Adrenal gland (tissue), 12 donors: ENCODE data around the gene ITGBL1. TPM values are rescaled to one million over a fixed set of nuclear protein-coding genes. Genes with fewer than 3 reads are reported as not detected.
A peak's percentile ranks its signal among the peaks of the same experiment; 100 is the strongest.

ENCODE experiments used
- DNase-seq, 7 donors: peaks; one replicate each; pipeline ENCODE4 v3.0.0-alpha.2; 2019 to 2020
- H3K27ac ChIP-seq, 5 donors: fragments of 200-600 bp; sonication (generic) in 4 of 5; 1 replicate in 3 of 5; 2 replicates in 2 of 5; pipeline versions ENCODE4 v1.5.1 to v1.8.0; 2016 to 2020; ENCODE audit warnings: mild to moderate bottlenecking in 1 of 5
- H3K27me3 ChIP-seq: fragments of 200-600 bp; 2 replicates; pipeline ENCODE4 v1.8.0; 2021
- H3K36me3 ChIP-seq, 2 donors: fragments of 200-600 bp; replicated peaks in 1 of 2; 1 replicate in 1 of 2; 2 replicates in 1 of 2; pipeline versions ENCODE4 v1.5.1 to v1.8.0; 2018 to 2022
- H3K4me1 ChIP-seq, 2 donors: fragments of 200-600 bp; replicated peaks in 1 of 2; 1 replicate in 1 of 2; 2 replicates in 1 of 2; pipeline versions ENCODE4 v1.5.1 to v1.8.0; 2018 to 2021
- H3K4me3 ChIP-seq, 4 donors: fragments of 200-600 bp; sonication (generic) in 3 of 4; one replicate each; pipeline ENCODE4 v1.5.1; 2016 to 2018
- H3K9me3 ChIP-seq, 3 donors: fragments of 200-600 bp; sonication (generic) in 1 of 3; replicated peaks in 1 of 3; 1 replicate in 2 of 3; 2 replicates in 1 of 3; pipeline versions ENCODE4 v1.5.1 to v1.8.0; 2016 to 2021
- CTCF ChIP-seq, 6 experiments: fragments of 450-650 bp in 4 of 6; fragments of 200-600 bp in 2 of 6; sonication (generic) in 1 of 6; IDR thresholded peaks; 1 replicate in 5 of 6; 2 replicates in 1 of 6; pipeline versions ENCODE4 v1.5.1 to v1.8.0; 2016 to 2021; ENCODE audit warnings: antibody characterized with exemption in 6 of 6, mild to moderate bottlenecking in 2 of 6, moderate library complexity in 1 of 6
- POLR2A ChIP-seq, 2 donors: fragments of 450-650 bp; IDR thresholded peaks; one replicate each; pipeline ENCODE4 v1.6.1; 2017; ENCODE audit warnings: antibody characterized with exemption in 2 of 2, mild to moderate bottlenecking in 2 of 2, moderate library complexity in 1 of 2
- WGBS, 4 donors: extraction: QIAGEN DNeasy Blood & Tissue Kit in 2 of 4; methylation state at CpG; one replicate each; pipeline versions ENCODE4 v1.1.5 to v1.1.7; 2013 to 2017; 5-methylcytosine and 5-hydroxymethylcytosine counted together
- intact Hi-C, 2 donors: fragments of 100-400 bp; cut with DNase I; formaldehyde crosslinking; loops; one replicate each; pipeline versions ENCODE4 v1.14.1 to v1.15.0; 2022 to 2023
- polyA plus RNA-seq, 3 donors: library from polyadenylated mRNA; stranded (reverse); fragments of 200-250 nt in 2 of 3; fragments of 350-450 nt in 1 of 3; fragmentation: Illumina TruSeq in 1 of 3; extraction: RNeasy Lipid Tissue Mini Kit (QIAGEN cat#74804) in 1 of 3; gene quantifications; one replicate each; pipeline ENCODE4 v1.2.3, GENCODE V29; 2013 to 2014
- total RNA-seq, 9 donors: library from RNA; depleted of rRNA in 4 of 9; stranded (reverse); fragments of >200 nt in 4 of 9; fragments of 120-200 nt in 1 of 9; fragmentation: NEBNext Ultra II Directional in 1 of 9; extraction: Animal tissue kit (Norgen Biotek cat#: 25700) in 1 of 9; gene quantifications; one replicate each; pipeline versions ENCODE4 v1.1.0 to v1.2.4, GENCODE V29; 2013 to 2023
- donor health status: healthy with polysubstance abuse.
- donor health status: Bipolar disorder and iron deficiency.
- donor health status: DM: yes; HTN: yes; CAD: no.
- donor health status: DM: no; HTN: no; CAD: no.
- donor health status: DM: no; HTN: no; CAD: no.
- donor health status: DM: yes; HTN: yes; CAD: no.

The ITGBL1 gene
- total and polyA plus RNA-seq, 12 donors = 1.4 to 8.3 (median 4.8) TPM

DNA sequence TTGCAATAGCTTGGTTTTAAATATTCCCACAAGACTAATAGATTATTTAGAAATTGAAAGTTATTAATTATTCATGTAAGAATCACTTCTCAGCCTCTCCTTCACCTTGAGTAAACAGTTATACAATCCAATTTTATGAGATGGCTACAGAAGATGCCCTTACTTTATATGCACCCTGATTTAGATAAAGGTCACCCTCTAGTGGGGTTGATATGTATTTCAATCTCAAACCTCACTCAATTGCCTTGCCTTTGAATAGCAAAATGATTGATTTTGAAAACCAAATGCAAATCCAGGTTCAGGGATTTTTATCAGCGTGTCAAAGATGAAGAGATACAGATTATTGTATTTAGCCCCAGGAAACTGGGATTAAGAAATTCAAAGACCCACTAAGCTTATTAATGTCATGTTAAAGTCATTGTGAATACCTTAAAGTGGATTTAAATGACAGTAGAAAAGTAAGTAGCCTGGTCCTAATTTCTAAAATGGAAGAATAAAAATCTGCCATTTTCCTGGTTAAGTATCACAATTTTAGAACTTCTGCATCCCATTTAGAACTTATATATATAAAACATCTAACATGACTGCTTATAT lies 305.1 kb downstream of the ITGBL1 start:
- 4 to 16% (median 12%) methylated on average over 1 of the region's 1 CpG for WGBS, 4 donors

DNA sequence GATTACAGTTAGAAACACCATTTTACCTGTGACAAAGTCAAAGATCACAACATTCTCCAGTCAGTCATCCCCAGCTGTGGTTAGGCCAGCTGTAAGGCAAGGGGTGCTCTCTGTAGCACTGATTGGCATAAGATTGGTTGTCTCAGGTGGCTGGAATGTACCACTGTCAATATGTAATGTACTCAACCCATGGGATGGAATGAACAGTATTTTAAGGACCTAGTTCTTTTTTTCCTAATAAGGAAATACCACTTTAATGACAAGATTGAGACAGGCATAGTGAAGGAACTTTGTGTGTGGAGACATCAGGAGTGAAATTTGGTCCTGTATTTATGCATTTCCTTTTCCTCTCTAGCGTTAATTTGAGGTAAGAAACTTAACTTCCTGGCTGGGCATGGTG lies 310.7 kb downstream of the ITGBL1 start:
- 50 to 76% (median 65%) methylated on average over 1 of the region's 1 CpG for WGBS, 4 donors
- TF ChIP-seq POLR2A (IDR thresholded peaks at IDR 0.05) (no peak), CTCF (IDR thresholded peaks at IDR 0.05) (no peak)
- intact Hi-C loops = loop anchor here in 1 of 2 donors (10.0 kb wide), 1 partner anchor 248 kb away; no protein-coding TSS in a partner anchor
- H3K4me1 ChIP-seq = no peaks in the 10 kb centered on the region
- no peaks in the 10 kb centered on the region for H3K36me3 ChIP-seq
- H3K4me3 ChIP-seq = no peak overlapping the region
- no peak overlapping the region for H3K27ac ChIP-seq
- DNase-seq = no peak
- no peaks in the 10 kb centered on the region for H3K9me3 ChIP-seq
- H3K27me3 ChIP-seq = peaks cover 3% of the 10 kb centered on the region

More for the DNA sequence above, 305.1 kb downstream of the ITGBL1 start:
- peaks cover 3% of the 10 kb centered on the region for H3K27me3 ChIP-seq
- no peak for DNase-seq
- no peaks in the 10 kb centered on the region for H3K9me3 ChIP-seq
- no peak overlapping the region for H3K27ac ChIP-seq
- no peaks in the 10 kb centered on the region for H3K36me3 ChIP-seq
- no peaks in the 10 kb centered on the region for H3K4me1 ChIP-seq
- TF ChIP-seq CTCF (IDR thresholded peaks at IDR 0.05) (peak; percentile 23 to 57 (median 46)), POLR2A (IDR thresholded peaks at IDR 0.05) (no peak)
- no peak overlapping the region for H3K4me3 ChIP-seq
- intact Hi-C loops = loop anchor here in 1 of 2 donors (10.0 kb wide), 2 partner anchors 253 to 613 kb away; no protein-coding TSS in a partner anchor

Other genes starting within 250 kb of the ITGBL1 start
- gene NALCN, start 36.2 kb upstream of the ITGBL1 start, total RNA-seq = 1 to 10 TPM; 1.4 to 8.3 (median 2.3) TPM
- gene NALCN, start 36.2 kb upstream of the ITGBL1 start, polyA plus RNA-seq = 1 to 10 TPM; 2.2 to 5.7 (median 5.6) TPM